DMS153 treated with DMSO at 0.1 percent for 48 hours (cell line): ENCODE data around the gene SERPINB13.
A peak's percentile ranks its signal among the peaks of the same experiment; 100 is the strongest.

Source experiments
- DNase-seq: peaks from one replicate; lab custom pipeline; 2025; ENCODE audit not compliant: unreplicated experiment; lab: John Stamatoyannopoulos, UW

Gene SERPINB13, protein sequence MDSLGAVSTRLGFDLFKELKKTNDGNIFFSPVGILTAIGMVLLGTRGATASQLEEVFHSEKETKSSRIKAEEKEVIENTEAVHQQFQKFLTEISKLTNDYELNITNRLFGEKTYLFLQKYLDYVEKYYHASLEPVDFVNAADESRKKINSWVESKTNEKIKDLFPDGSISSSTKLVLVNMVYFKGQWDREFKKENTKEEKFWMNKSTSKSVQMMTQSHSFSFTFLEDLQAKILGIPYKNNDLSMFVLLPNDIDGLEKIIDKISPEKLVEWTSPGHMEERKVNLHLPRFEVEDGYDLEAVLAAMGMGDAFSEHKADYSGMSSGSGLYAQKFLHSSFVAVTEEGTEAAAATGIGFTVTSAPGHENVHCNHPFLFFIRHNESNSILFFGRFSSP

DNA sequence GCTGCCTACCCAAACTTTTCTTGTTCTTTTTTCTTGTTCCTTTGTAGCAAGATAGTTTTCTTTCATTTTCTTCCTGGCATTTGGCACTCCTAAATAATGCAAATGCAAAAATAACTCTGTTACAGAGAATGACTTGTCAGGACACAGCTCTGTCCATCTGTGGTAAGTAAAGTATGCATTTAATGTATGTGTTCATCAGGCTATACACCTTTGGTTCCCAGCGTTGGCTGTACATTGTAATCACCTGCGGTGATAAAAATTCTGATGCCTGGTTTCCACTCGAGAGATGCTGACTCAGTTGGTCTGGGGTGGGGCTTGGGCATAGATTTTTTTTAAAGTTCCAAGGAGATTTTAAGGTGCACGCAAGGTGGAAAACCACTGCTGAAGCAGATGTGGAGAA is at the start of gene SERPINB13:
Gene SERPINB13, plus strand, starts transcription at position 378 of the 400 bp plus-strand sequence. CDS start 1,325 bp downstream, outside the sequence.
- no peak for DNase-seq

DNA sequence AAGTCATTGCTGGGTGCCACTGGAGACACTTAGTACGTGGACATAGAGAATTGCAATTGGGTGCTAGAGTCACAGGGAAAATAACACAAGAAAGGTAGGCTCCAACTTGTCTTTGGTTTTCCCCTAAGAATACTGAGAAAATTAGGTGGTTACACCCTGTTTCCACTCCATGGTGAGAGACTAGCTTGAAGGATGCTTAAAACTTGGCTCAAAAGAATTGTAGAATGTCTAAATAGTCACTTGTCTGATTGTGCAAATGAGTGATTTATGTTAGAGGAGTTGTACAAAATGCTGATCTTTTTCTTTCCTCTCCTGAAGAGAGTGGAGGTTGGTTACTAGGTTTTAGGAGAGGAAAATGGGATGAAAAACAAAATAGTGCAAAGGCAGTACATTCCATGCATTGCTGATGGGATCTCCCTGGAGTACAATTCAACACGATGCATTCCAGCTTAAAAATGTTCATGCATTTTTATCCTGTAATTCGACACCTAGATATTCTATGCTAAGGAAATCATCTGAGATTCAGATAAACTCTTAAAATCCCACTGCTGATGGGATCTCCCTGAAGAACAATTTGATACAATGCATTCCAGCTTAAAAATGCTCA is 47.1 kb upstream of the SERPINB13 start:
- no peak for DNase-seq

- no peak for DNase-seq
Measured at GRCh38 chr18:63542069-63542468, 45.1 kb upstream of the SERPINB13 start, which contains the start of gene SERPINB12. Gene SERPINB12, plus strand, starts transcription at chr18:63542369. Its CDS starts 13,791 bp downstream, at chr18:63556160.

DNA sequence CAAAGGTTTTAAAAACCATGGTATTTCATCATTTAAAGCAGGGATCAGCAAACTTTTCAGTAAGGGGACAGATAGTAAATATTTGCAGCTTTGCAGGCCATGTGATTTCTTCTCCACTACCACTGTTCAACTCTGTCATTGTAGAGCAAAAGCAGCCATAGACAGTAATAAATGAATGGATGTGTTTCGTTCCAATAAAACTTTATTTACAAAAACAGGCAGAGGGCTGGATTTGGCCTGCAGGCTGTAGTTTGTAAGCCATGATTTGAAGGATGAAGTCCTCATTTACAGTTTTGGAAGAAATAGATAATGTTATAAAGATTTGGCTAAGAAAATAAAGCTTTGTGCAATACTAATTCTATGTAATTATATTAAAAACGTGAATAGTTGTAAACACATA is 43.1 kb upstream of the SERPINB13 start:
- no peak for DNase-seq

- no peak for DNase-seq
Measured at GRCh38 chr18:63545000-63545399, 42.1 kb upstream of the SERPINB13 start.

GRCh38 chr18:63550068-63550467 is 37.1 kb upstream of the SERPINB13 start:
- no peak for DNase-seq

DNA sequence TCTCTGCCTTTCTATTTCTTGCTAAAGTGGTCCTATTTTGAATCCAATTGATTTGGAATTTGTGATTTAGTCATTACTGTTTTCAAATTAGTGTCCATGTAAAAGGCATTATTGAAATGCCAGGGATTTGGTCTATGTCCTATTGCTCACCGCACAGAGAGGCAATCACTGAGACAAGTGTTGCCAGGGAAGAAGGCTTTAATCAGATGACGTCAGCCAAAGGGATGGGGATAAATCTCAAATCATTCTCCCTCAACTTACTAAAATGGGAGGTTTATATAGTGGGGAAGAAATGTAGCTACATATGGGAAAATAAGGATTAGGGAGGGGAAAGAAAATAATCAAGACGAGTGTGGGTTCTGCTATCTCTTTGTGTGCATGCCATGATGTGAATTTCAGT is 35.4 kb upstream of the SERPINB13 start:
- no peak for DNase-seq

DNA sequence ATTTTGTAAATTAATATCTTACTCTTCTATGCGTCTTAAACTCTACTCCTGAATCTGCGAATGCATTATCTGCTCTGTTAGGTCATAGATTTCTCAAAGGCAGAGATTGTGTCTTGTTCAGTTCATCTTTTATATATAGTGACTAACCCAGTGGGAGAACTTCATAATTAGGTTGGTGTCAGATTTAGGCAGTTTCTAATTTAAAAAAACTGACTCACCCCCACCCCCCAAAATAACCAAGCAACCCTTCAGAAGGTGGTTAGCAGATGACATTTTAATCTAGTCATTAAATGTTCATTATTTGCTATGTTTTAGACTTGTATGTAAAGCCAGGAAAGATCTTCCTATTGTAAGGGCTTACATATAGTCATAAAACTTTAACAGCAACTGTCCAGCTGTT is 34.6 kb upstream of the SERPINB13 start:
- DNase-seq: no peak

DNA sequence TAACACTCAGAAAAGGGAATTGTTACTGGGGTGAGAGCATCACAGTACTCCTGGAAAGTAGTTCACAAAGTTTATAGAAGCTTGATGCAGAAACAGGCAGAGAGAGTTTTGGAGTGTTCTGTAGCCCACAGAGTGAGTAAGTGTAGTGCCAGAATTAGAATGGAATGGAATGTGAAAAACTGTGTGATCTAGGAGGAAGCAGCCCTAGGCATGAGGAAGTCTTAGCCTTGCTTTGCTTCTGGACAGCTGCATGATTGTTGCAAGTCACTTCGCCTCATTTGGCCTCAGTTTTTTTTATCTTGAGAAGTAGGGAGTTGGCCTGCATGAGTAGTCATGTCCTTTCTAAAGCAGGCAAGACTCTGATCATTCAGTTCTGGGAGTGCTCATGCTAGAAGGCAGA is 34.1 kb upstream of the SERPINB13 start:
- no peak for DNase-seq

GRCh38 chr18:63559567-63560491 is 27.3 kb upstream of the SERPINB13 start:
- DNase-seq: no peak

GRCh38 chr18:63562284-63562683 is 24.9 kb upstream of the SERPINB13 start:
- DNase-seq: no peak

DNA sequence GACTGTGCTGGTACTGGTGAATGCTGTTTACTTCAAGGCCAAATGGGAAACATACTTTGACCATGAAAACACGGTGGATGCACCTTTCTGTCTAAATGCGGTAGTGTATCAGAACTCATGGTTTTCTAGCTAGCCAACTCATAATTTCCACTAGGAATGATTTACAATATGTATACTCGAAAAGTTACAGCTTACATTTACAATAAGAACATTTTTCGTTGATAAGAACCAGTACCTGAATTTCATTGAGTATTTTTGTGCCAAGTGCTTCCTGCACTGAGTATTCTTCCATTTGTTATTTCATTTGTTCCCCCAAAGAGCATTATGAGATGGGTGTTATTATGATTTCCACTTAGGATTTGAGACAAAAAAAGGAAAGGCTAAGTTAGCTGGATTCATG is 23.1 kb upstream of the SERPINB13 start:
- DNase-seq: no peak

DNA sequence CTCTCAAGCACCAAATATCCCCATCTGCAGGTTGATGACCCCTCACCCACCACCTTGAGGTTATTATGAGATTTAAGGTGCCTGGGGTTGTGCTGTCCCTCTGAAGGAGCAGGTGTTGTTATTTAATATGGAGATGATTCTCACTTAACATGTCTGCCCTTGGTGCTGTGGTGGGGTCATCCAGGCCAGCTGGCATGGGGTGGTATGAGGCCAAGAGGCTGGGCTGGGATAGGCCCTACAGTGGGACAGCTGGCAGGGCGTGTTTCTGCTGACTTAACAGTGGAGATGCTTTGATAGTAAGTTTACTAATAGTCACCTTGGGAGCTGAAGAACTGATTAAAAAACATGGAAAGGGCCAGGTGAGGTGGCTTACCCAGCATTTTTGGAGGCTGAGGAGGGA is 22.6 kb upstream of the SERPINB13 start:
- DNase-seq: no peak

- no peak for DNase-seq
Measured at GRCh38 chr18:63567276-63567675, 19.9 kb upstream of the SERPINB13 start.

- DNase-seq: no peak
Measured at GRCh38 chr18:63567825-63568224, 19.3 kb upstream of the SERPINB13 start.

- DNase-seq: no peak
Measured at GRCh38 chr18:63570721-63571120, 16.4 kb upstream of the SERPINB13 start.

DNA sequence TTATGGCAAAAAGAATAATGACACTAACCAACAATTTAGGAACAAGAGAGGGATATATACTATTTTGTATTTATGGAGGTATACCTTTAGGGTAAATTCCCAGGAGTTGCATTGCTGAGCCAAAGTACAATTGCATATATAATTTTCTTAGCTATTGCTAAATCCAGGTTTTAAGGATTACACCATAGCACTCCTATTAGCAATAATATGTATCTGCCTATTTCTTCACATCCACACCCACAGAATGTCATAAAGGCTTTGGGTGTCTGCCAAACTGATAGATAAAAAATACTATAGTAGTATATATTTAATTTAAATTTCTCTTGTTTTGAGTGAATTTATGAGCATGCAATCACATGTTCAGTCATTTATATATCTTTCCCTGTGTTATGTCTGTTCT is 11.5 kb upstream of the SERPINB13 start:
- DNase-seq: no peak

DNA sequence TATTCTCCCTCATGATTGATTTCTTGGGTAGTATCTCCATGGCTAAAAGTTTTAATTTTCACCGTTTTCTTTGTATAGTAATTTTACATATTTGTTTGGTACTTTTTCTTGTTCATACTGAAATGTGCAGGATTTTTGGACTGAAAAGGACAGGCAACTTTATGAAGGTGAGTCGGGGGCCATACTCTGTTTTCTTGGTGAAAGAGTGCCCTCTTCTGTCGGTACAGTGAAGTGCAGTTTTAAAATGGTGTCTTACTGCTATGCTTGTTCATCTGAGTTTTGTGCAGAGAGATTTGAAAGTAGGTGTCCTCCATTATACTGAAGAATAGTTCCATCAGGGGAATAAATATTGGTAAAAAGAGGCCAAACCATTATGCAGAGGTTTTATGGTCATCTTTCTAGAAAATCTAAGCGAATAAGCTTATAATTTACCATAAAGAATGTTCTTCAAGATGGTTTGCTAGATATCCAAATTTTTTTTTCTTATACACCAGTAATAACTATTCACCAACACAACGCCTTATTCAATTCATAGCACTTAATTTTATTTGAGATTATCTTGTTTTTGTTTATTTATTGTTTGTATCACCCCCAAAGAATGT is 8.7 kb upstream of the SERPINB13 start:
- DNase-seq: peak; percentile 33

GRCh38 chr18:63579616-63580015 is 7.5 kb upstream of the SERPINB13 start:
- DNase-seq: no peak

DNA sequence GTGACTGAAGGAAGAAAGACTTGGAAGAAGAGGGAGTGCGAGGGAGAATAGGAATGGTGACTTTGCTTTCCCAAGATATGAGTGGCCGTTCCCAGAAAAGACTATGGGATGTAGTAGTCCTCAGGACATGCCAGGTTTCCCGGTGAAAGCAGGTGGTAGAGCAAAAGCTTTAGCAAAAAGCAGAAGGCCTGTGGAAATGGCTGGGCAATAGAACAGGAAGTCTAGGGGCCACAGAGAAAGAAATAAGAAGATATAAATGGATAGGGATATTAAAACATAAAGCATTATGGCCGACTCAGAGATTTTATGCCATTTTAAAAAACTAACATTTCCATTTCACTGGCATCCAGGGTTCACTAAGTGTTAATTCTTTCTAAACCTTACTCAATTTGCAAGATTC is 1.2 kb upstream of the SERPINB13 start:
- DNase-seq: no peak

DNA sequence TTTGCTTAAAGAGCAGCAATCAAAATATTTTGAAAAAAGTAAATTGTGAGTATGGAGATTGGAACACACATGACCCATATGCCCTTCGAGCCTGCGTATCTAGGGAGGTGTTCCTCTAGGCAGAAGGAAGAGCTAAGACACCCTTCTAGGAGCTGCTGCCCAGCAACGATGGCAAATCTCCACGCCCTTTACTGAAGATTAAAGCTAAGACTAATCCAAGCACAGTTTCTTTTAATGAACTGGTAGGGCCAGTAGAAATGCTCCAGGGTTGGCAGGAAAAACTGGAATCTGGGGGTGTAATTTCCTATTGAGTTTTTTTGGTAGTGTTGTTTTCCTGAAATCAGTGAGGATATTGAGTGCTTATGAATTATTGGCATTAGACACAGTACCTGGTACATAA is 712 bp upstream of the SERPINB13 start:
- DNase-seq: no peak
